OCI-LY7 (cell line): ENCODE data around the gene TRAF3.

Experiments
- EZH2phosphoT487 ChIP-seq: fragments of 200-600 bp; sonication (generic); IDR thresholded peaks from 2 replicates; pipeline ENCODE4 v1.6.1; 2018; ENCODE audit warnings: low read depth, borderline replicate concordance, mild to moderate bottlenecking, mixed run types, antibody characterized with exemption, low read length, moderate library complexity, mixed read lengths
- TF ChIP-seq, protein P1 (sequence below): fragments of 200-600 bp; sonication (generic); conservative IDR thresholded peaks from 2 replicates; pipeline ENCODE4 v1.5.1; 2014; ENCODE audit warnings: mild to moderate bottlenecking, antibody characterized with exemption, low read length, moderate library complexity, mixed read lengths

DNA sequence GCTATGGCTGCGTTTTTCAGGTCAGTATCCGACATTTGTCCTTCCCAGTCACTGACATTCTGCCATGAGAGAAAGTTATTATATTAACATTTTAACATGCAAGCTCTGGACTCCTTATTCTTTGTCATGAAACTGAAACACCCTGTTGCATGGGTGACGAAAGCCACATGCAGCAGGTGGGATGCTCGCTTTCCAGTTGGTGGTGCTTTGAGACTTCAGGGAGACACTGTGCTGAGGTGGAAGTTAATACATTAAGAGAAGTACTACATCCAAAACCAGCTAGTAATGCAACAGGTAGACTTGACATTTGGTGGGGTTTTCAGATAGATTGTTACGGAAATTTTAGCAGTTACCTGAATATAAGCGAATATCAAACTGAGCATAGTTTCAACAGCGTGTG lies 112.4 kb downstream of the TRAF3 start:
- TF ChIP-seq, protein P1, sequence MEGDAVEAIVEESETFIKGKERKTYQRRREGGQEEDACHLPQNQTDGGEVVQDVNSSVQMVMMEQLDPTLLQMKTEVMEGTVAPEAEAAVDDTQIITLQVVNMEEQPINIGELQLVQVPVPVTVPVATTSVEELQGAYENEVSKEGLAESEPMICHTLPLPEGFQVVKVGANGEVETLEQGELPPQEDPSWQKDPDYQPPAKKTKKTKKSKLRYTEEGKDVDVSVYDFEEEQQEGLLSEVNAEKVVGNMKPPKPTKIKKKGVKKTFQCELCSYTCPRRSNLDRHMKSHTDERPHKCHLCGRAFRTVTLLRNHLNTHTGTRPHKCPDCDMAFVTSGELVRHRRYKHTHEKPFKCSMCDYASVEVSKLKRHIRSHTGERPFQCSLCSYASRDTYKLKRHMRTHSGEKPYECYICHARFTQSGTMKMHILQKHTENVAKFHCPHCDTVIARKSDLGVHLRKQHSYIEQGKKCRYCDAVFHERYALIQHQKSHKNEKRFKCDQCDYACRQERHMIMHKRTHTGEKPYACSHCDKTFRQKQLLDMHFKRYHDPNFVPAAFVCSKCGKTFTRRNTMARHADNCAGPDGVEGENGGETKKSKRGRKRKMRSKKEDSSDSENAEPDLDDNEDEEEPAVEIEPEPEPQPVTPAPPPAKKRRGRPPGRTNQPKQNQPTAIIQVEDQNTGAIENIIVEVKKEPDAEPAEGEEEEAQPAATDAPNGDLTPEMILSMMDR, result no peak
- no peak for TF ChIP-seq EZH2phosphoT487
